Measurements from ENCODE around the gene ZNF408. TPM values are rescaled to one million over a fixed set of nuclear protein-coding genes. Genes with fewer than 3 reads are reported as not detected.

Gene ZNF408
- total RNA-seq, 1 experiment from 2014 or later = 14.4 TPM

- Histone ChIP-seq H2AFZ (ENCODE audit: low read depth, low read length, poor library complexity, severe bottlenecking) (no peak overlapping the region), H3K4me2 (ENCODE audit: low read length) (no peak overlapping the region), H3K27ac (ENCODE audit: low read depth, low read length) (no peak overlapping the region), H3K4me1 (ENCODE audit: control insufficient read depth in 1 of 2, insufficient read depth in 2 of 2, low read length in 2 of 2) (no peaks in the 10 kb centered on the region), H3K79me2 (ENCODE audit: insufficient read depth, low read length) (no peaks in the 10 kb centered on the region), H3K9me2 (ENCODE audit: insufficient read depth) (no peaks in the 10 kb centered on the region), H3K27me3 (ENCODE audit: insufficient read depth, low read length) (no peaks in the 10 kb centered on the region), H4K20me1 (ENCODE audit: insufficient read depth) (no peaks in the 10 kb centered on the region), H3K36me3 (ENCODE audit: control insufficient read depth in 1 of 2, insufficient read depth in 2 of 2, low read length in 2 of 2) (peaks cover 71 to 83% of the 10 kb centered on the region in 2 experiments), H3K9ac (ENCODE audit: low read length) (no peak overlapping the region), H3K4me3 (replicated peaks in 1 of 2; ENCODE audit: low read depth in 1 of 2, low read length in 2 of 2) (no peak overlapping the region), H3K9me3 (ENCODE audit: control insufficient read depth in 1 of 2, insufficient read depth in 1 of 2, low read depth in 1 of 2, low read length in 2 of 2) (no peaks in the 10 kb centered on the region)
- BruUV-seq (replicated peaks) = no TSS peak
- CTCF ChIA-PET = no interaction called here
- DNase-seq (ENCODE audit: low read depth, low spot score) (no peak), ATAC-seq (no peak)
- intact Hi-C loops (cut with micrococcal nuclease) = no loop called here
- POLR2A ChIA-PET = no interaction called here
- RAD21 ChIA-PET (ENCODE audit: low non-redundant PET in 1 of 2, low total read pairs in 2 of 2, uncharacterized antibody in 2 of 2, unreplicated experiment in 2 of 2) = no interaction called here
- TF ChIP-seq YY1 (IDR thresholded peaks at IDR 0.05; ENCODE audit: extremely low read depth, insufficient replicate concordance, low read depth, low read length) = no peak
- TF ChIP-seq TCF7L2 (IDR thresholded peaks at IDR 0.05; ENCODE audit: borderline replicate concordance, extremely low read depth, insufficient read depth, insufficient read length) = no peak
- no peak for TF ChIP-seq POLR2A (IDR thresholded peaks at IDR 0.05; ENCODE audit: borderline replicate concordance, extremely low read depth, insufficient read depth, insufficient read length)
- no peak for TF ChIP-seq RAD21 (IDR thresholded peaks at IDR 0.05; ENCODE audit: low read depth)
- no peak for TF ChIP-seq SIN3A (IDR thresholded peaks at IDR 0.05; ENCODE audit: low read depth)
- no peak for TF ChIP-seq EZH2phosphoT487 (IDR thresholded peaks at IDR 0.05; ENCODE audit: borderline replicate concordance)
- TF ChIP-seq SP1 (IDR thresholded peaks at IDR 0.05; ENCODE audit: low read depth) = no peak
- no peak for TF ChIP-seq EGR1 (IDR thresholded peaks at IDR 0.05; ENCODE audit: low read depth)
- TF ChIP-seq ZBTB33 (IDR thresholded peaks at IDR 0.05; ENCODE audit: extremely low read depth, insufficient replicate concordance, low read length) = no peak
- no peak for TF ChIP-seq JUND (IDR thresholded peaks at IDR 0.05)
- TF ChIP-seq ZNF274 (IDR thresholded peaks at IDR 0.05; ENCODE audit: low read depth, low read length) = no peak
Observed at GRCh38 chr11:46745995-46746394, 45.2 kb downstream of the ZNF408 start.

All from HCT116 (cell line).